ENCODE results near the gene ATAD3C.

Gene ATAD3C

GRCh38 chr1:1435911-1436629 is 13.4 kb upstream of the ATAD3C start:
- no peak for TF ChIP-seq CTCF (conservative IDR thresholded peaks at IDR 0.05; ENCODE audit: low read depth, low read length)
- no peak overlapping the region for H3K4me3 ChIP-seq (IDR thresholded peaks at IDR 0.05; ENCODE audit: insufficient read depth, low read depth, low read length)
- no peaks in the 10 kb centered on the region for H4K20me1 ChIP-seq (ENCODE audit: insufficient read depth)
- H3K79me2 ChIP-seq (ENCODE audit: insufficient read depth, low read depth) = no peaks in the 10 kb centered on the region
- H3K4me2 ChIP-seq = no peak overlapping the region
- no peak overlapping the region for H3K9ac ChIP-seq
- H3K4me1 ChIP-seq (ENCODE audit: low read depth, poor library complexity, severe bottlenecking) = no peaks in the 10 kb centered on the region
- H3K27me3 ChIP-seq (ENCODE audit: insufficient read depth, low read depth) = peaks cover 57% of the 10 kb centered on the region
- no peak overlapping the region for H3K27ac ChIP-seq
- no peak overlapping the region for H2AFZ ChIP-seq (ENCODE audit: low read depth)
- H3K36me3 ChIP-seq (ENCODE audit: insufficient read depth) = no peaks in the 10 kb centered on the region

- Histone ChIP-seq H3K4me3 (IDR thresholded peaks at IDR 0.05; ENCODE audit: insufficient read depth, low read depth, low read length) (no peak overlapping the region), H3K36me3 (ENCODE audit: insufficient read depth) (no peaks in the 10 kb centered on the region), H4K20me1 (ENCODE audit: insufficient read depth) (no peaks in the 10 kb centered on the region), H3K9ac (no peak overlapping the region), H3K4me1 (ENCODE audit: low read depth, poor library complexity, severe bottlenecking) (no peaks in the 10 kb centered on the region), H3K4me2 (no peak overlapping the region), H3K27ac (no peak overlapping the region), H2AFZ (ENCODE audit: low read depth) (no peak overlapping the region), H3K79me2 (ENCODE audit: insufficient read depth, low read depth) (no peaks in the 10 kb centered on the region), H3K27me3 (ENCODE audit: insufficient read depth, low read depth) (peaks cover 53% of the 10 kb centered on the region)
- TF ChIP-seq CTCF (conservative IDR thresholded peaks at IDR 0.05; ENCODE audit: low read depth, low read length) = no peak
Observed at GRCh38 chr1:1436630-1437032, 12.9 kb upstream of the ATAD3C start.

- Histone ChIP-seq H3K4me3 (IDR thresholded peaks at IDR 0.05; ENCODE audit: insufficient read depth, low read depth, low read length) (no peak overlapping the region), H3K36me3 (ENCODE audit: insufficient read depth) (no peaks in the 10 kb centered on the region), H3K9ac (no peak overlapping the region), H3K27me3 (ENCODE audit: insufficient read depth, low read depth) (peaks cover 55% of the 10 kb centered on the region), H4K20me1 (ENCODE audit: insufficient read depth) (no peaks in the 10 kb centered on the region), H3K27ac (no peak overlapping the region), H3K79me2 (ENCODE audit: insufficient read depth, low read depth) (no peaks in the 10 kb centered on the region), H2AFZ (ENCODE audit: low read depth) (no peak overlapping the region), H3K4me2 (no peak overlapping the region), H3K4me1 (ENCODE audit: low read depth, poor library complexity, severe bottlenecking) (no peaks in the 10 kb centered on the region)
- no peak for TF ChIP-seq CTCF (conservative IDR thresholded peaks at IDR 0.05; ENCODE audit: low read depth, low read length)
Observed at GRCh38 chr1:1437033-1437903, 12.2 kb upstream of the ATAD3C start.

GRCh38 chr1:1437904-1438376 is 11.5 kb upstream of the ATAD3C start:
- H2AFZ ChIP-seq (ENCODE audit: low read depth) = no peak overlapping the region
- no peaks in the 10 kb centered on the region for H3K36me3 ChIP-seq (ENCODE audit: insufficient read depth)
- H3K9ac ChIP-seq = no peak overlapping the region
- H3K79me2 ChIP-seq (ENCODE audit: insufficient read depth, low read depth) = no peaks in the 10 kb centered on the region
- H3K27me3 ChIP-seq (ENCODE audit: insufficient read depth, low read depth) = peaks cover 60% of the 10 kb centered on the region
- no peak overlapping the region for H3K27ac ChIP-seq
- H3K4me3 ChIP-seq (IDR thresholded peaks at IDR 0.05; ENCODE audit: insufficient read depth, low read depth, low read length) = no peak overlapping the region
- H3K4me1 ChIP-seq (ENCODE audit: low read depth, poor library complexity, severe bottlenecking) = no peaks in the 10 kb centered on the region
- TF ChIP-seq CTCF (conservative IDR thresholded peaks at IDR 0.05; ENCODE audit: low read depth, low read length) = no peak
- no peak overlapping the region for H3K4me2 ChIP-seq
- no peaks in the 10 kb centered on the region for H4K20me1 ChIP-seq (ENCODE audit: insufficient read depth)
